ENCODE measurements around the gene MTARC2. TPM values are rescaled to one million over a fixed set of nuclear protein-coding genes. Genes with fewer than 3 reads are reported as not detected.

Gene MTARC2
- total RNA-seq: 10 to 100 TPM; 30.4 to 32.1 TPM

- H3K4me1 ChIP-seq (ENCODE audit: control insufficient read depth in 1 of 2, low read depth in 2 of 2): peaks cover 11 to 46% of the 10 kb centered on the region in 2 donors
- ATAC-seq (ENCODE audit: insufficient number of reproducible peaks, low FRiP score, low read depth) (peak; percentile 81), DNase-seq (ENCODE audit: low spot score) (peak; percentile 56)
- peak within 1 kb of the TSS; percentile 77 for H3K4me3 ChIP-seq
- no peaks in the 10 kb centered on the region for H3K27me3 ChIP-seq (replicated peaks; ENCODE audit: insufficient read depth)
- no peaks in the 10 kb centered on the region for H3K36me3 ChIP-seq
- TF ChIP-seq CTCF (IDR thresholded peaks at IDR 0.05): no peak
- peak within 1 kb of the TSS; percentile 82 to 84 for H3K27ac ChIP-seq
- H3K9me3 ChIP-seq: no peaks in the 10 kb centered on the region
Measured at GRCh38 chr1:220748089-220748934, at the start of gene MTARC2. Gene MTARC2, plus strand, starts transcription at chr1:220748322. Its CDS starts 210 bp downstream, at chr1:220748532.

GRCh38 chr1:220698607-220699016 lies 49.5 kb upstream of the MTARC2 start:
- no peak overlapping the region for H3K4me3 ChIP-seq
- no peak overlapping the region for H3K27ac ChIP-seq
- DNase-seq (ENCODE audit: low spot score) (no peak), ATAC-seq (ENCODE audit: insufficient number of reproducible peaks, low FRiP score, low read depth) (no peak)
- no peaks in the 10 kb centered on the region for H3K4me1 ChIP-seq (ENCODE audit: control insufficient read depth in 1 of 2, low read depth in 2 of 2)
- H3K36me3 ChIP-seq: no peaks in the 10 kb centered on the region
- no peaks in the 10 kb centered on the region for H3K9me3 ChIP-seq
- no peak for TF ChIP-seq CTCF (IDR thresholded peaks at IDR 0.05)
- H3K27me3 ChIP-seq (replicated peaks; ENCODE audit: insufficient read depth): no peaks in the 10 kb centered on the region

GRCh38 chr1:220699044-220699443 lies 49.1 kb upstream of the MTARC2 start:
- Histone ChIP-seq H3K9me3 (no peaks in the 10 kb centered on the region), H3K4me3 (no peak overlapping the region), H3K4me1 (ENCODE audit: control insufficient read depth in 1 of 2, low read depth in 2 of 2) (no peaks in the 10 kb centered on the region), H3K36me3 (no peaks in the 10 kb centered on the region), H3K27ac (no peak overlapping the region), H3K27me3 (replicated peaks; ENCODE audit: insufficient read depth) (no peaks in the 10 kb centered on the region)
- no peak for TF ChIP-seq CTCF (IDR thresholded peaks at IDR 0.05)
- ATAC-seq (ENCODE audit: insufficient number of reproducible peaks, low FRiP score, low read depth) (no peak), DNase-seq (ENCODE audit: low spot score) (no peak)

- Histone ChIP-seq H3K4me1 (ENCODE audit: control insufficient read depth in 1 of 2, low read depth in 2 of 2) (no peaks in the 10 kb centered on the region), H3K9me3 (no peaks in the 10 kb centered on the region), H3K27me3 (replicated peaks; ENCODE audit: insufficient read depth) (no peaks in the 10 kb centered on the region), H3K36me3 (no peaks in the 10 kb centered on the region), H3K4me3 (no peak overlapping the region), H3K27ac (no peak overlapping the region)
- TF ChIP-seq CTCF (IDR thresholded peaks at IDR 0.05): no peak
- DNase-seq (ENCODE audit: low spot score) (no peak), ATAC-seq (ENCODE audit: insufficient number of reproducible peaks, low FRiP score, low read depth) (no peak)
Measured at GRCh38 chr1:220700556-220701179, 47.5 kb upstream of the MTARC2 start.

GRCh38 chr1:220701974-220702373 lies 46.1 kb upstream of the MTARC2 start:
- Histone ChIP-seq H3K27ac (no peak overlapping the region), H3K4me3 (no peak overlapping the region), H3K27me3 (replicated peaks; ENCODE audit: insufficient read depth) (no peaks in the 10 kb centered on the region), H3K9me3 (no peaks in the 10 kb centered on the region), H3K4me1 (ENCODE audit: control insufficient read depth in 1 of 2, low read depth in 2 of 2) (no peaks in the 10 kb centered on the region), H3K36me3 (no peaks in the 10 kb centered on the region)
- no peak for ATAC-seq (ENCODE audit: insufficient number of reproducible peaks, low FRiP score, low read depth)
- no peak for TF ChIP-seq CTCF (IDR thresholded peaks at IDR 0.05)
- no peak for DNase-seq (ENCODE audit: low spot score)
